ENCODE measurements around the gene PRIM2.
"Not testable (repeated sequence)": the region's sequence is repeated elsewhere in the genome, so short reads cannot be mapped to it uniquely, and the experiment has no call there.

Gene PRIM2

DNA sequence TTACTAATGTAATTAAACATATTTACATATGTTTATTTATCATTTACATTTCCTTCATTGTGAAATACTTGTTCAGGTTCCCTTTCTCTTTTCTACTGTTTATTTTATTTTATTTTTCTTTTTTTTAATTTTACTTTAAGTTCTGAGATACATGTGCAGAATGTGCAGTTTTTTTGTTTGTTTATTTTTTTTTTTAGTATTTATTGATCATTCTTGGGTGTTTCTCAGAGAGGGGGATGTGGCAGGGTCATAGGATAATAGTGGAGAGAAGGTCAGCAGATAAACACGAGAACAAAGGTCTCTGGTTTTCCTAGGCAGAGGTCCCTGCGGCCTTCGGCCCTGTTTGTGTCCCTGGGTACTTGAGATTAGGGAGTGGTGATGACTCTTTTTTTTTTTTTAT lies 8.7 kb upstream of the PRIM2 start:
- not testable (repeated sequence) for DNase-seq (ENCODE audit: low read depth)

DNA sequence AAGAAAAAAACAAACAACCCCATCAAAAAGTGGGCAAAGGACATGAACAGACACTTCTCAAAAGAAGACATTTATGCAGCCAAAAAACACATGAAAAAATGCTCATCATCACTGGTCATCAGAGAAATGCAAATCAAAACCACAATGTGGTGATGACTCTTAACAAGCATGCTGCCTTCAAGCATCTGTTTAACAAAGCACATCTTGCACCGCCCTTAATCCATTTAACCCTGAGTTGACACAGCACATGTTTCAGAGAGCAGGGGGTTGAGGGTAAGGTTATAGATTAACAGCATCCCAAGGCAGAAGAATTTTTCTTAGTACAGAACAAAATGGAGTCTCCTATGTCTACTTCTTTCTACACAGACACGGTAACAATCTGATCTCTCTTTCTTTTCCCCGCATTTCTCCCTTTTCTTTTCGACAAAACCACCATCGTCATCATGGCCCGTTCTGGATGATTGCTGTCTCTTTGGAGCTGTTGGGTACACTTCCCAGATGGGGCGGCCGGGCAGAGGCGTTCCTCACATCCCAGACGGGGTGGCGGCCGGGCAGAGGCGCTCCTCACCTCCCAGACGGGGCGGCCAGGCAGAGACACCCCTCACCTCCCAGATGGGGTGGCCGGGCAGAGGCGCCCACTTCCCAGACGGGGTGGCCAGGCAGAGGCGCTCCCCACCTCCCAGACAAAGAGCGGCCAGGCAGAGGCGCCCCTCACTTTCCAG lies 7.2 kb upstream of the PRIM2 start:
- DNase-seq (ENCODE audit: low read depth) = not testable (repeated sequence)

DNA sequence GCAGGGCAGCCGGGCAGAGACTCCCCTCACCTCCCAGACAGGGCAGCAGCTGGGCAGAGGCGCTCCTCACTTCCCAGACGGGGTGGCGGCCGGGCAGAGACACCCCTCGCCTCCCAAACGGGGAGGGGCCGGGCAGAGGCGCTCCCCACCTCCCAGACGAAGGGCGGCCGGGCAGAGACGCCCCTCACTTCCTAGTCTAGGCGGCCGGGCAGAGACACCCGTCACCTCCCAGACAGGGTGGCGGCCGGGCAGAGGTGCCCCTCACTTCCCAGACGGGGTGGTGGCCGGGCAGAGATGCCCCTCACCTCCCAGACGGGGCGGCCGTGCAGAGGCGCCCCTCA lies 6.6 kb upstream of the PRIM2 start:
- DNase-seq (ENCODE audit: low read depth) = no peak

DNA sequence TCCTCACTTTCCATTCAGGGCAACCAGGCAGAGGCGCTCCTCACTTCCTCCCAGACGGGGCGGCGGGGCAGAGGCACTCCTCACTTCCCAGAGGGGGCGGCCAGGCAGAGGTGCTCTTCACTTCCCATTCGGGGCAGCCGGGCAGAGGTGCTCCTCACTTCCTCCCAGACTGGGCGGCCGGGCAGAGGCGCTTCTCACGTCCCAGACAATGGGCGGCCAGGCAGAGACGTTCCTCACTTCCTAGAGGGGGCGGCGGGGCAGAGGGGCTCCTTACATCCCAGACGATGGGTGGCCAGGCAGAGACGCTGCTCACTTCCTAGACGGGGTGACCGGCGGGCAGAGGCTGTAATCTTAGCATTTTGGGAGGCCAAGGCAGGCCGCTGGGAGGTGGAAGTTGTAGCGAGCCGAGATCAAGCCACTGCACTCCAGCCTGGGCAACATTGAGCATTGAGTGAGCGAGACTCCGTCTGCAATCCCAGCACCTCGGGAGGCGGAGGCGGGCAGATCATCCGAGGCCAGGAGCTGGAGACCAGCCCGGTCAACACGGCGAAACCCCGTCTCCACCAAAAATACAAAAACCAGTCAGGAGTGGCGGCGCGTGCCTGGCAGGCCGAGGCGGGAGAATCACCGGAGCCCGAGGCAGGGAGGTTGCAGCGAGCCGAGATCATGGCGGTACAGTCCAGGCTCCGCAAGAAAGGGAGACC lies 6.0 kb upstream of the PRIM2 start:
- not testable (repeated sequence) for DNase-seq (ENCODE audit: low read depth)

GRCh38 chr6:57312004-57312345 lies 5.5 kb upstream of the PRIM2 start:
- no peak for DNase-seq (ENCODE audit: low read depth)

GRCh38 chr6:57313009-57313408 lies 4.4 kb upstream of the PRIM2 start:
- DNase-seq (ENCODE audit: low read depth) = no peak

DNA sequence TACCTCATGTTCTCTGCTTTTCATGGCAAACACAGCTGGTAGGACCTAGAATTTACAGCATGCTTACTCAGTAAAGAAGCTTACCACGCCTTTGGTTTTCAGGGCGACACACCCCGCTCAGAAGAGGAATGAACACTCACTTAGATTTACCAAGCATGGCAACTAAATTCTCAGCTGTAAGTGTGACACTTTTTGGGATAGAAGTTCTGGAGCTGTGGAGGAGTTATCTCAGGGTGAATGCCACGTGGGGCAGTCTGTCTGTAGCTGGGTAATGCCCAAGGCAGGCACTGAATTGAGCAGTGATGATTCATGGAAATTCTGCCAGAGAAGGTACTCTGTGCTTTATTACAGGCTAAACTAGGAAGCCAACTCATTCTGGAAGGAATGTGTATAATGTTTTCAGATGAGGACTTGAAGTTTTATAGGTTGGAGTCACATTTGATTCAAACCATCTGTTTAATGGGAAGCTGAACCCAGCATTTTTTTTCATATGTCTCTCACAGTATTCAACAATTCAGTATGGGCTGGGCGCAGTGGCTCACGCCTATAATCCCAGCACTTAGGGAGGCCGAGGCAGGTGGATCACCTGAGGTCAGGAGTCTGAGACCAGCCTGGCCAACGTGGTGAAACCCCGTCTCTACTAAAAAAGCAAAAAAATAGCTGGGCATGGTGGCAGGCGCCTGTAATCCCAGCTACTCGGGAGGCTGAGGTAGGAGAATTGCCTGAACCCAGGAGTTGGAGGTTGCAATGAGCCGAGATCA lies 3.5 kb upstream of the PRIM2 start:
- peak; percentile 99 for DNase-seq (ENCODE audit: low read depth)

DNA sequence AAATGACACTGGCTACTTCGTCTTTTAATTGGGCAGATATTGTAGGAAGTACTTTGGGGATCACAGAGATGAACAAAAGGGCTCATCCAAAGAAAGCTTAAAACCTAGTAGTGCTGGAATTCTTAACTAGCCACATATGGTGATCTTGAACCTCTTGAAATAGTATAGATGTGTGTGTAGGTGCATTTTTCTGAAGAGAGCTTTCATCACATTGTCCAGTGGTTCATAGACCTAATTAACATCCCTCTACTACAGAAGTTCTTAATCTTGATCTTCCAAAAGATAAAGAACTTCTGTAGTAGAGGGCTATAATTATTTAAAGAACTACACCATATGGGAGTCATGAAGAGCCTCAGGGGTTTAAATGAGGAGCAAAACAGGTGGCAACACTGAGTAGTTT lies 2.3 kb upstream of the PRIM2 start:
- no peak for DNase-seq (ENCODE audit: low read depth)

- DNase-seq (ENCODE audit: low read depth) = no peak
Measured at GRCh38 chr6:57315851-57316250, 1.6 kb upstream of the PRIM2 start.

- peak; percentile 80 for DNase-seq (ENCODE audit: low read depth)
Measured at GRCh38 chr6:57316581-57317059, 810 bp upstream of the PRIM2 start.

- no peak for DNase-seq (ENCODE audit: low read depth)
Measured at GRCh38 chr6:57324538-57324937, 7.1 kb downstream of the PRIM2 start.

DNA sequence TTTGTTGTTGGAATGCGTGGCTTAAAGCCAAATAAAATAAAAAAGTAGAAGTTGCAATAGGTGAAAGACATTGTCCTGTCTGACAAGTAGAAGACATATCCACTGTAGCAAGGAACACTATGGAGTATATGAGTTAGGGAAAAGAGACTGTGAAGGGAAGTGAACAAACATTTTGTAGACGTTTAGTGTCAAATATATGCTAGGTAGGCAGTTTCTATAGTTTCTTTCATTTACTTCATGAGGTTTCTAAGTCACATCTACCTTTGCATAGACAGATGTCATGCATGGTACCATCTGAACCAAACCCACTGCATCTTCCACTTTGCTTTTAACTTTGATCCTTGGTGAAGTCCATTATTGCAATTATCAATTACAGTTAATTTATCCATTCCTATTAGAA lies 9.9 kb downstream of the PRIM2 start:
- no peak for DNase-seq (ENCODE audit: low read depth)

- no peak for DNase-seq (ENCODE audit: low read depth)
Measured at GRCh38 chr6:57328074-57328473, 10.6 kb downstream of the PRIM2 start.

DNA sequence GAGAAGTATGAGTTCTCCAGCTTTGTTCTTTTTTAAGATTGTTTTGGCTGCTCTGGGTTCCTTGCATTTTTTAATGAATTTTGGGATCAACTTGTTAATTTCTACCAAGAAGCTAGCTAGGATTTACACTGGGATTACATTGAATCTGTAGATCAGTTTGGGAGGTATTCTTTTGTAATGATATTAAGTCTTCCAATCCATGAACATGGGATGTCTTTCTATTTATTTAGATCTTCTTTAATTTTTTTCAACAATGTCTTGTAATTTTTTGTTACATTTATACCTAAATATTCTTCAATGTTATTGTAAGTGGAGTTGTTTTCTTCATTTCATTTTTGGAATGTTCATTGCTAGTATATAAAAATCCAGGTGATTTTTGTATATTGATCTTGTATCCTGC lies 12.5 kb downstream of the PRIM2 start:
- DNase-seq (ENCODE audit: low read depth) = no peak

GRCh38 chr6:57342148-57342669 lies 24.8 kb downstream of the PRIM2 start:
- no peak for DNase-seq (ENCODE audit: low read depth)

GRCh38 chr6:57343342-57343741 lies 25.9 kb downstream of the PRIM2 start:
- DNase-seq (ENCODE audit: low read depth) = not testable (repeated sequence)

DNA sequence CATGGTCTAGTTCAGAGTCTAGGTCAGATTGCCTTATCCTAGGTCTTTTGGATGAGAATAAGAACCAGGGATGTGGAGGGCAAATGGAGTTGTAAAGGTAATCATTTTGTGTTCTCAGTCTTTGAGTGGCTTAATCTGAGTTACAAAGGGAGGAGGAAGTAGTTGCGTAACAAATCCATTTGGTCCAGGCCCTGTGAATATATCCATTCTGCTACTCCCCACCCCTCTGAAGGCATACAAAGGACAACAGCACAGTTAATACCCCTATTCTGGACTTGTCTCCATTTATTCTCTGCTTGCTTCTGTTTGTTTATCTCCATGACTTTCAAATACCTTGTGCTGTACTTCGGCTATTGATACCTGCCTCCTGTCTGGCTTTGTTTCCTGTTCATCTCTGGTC lies 29.3 kb downstream of the PRIM2 start:
- not testable (repeated sequence) for DNase-seq (ENCODE audit: low read depth)

- not testable (repeated sequence) for DNase-seq (ENCODE audit: low read depth)
Measured at GRCh38 chr6:57347597-57347996, 30.2 kb downstream of the PRIM2 start.

GRCh38 chr6:57350443-57350842 lies 33.0 kb downstream of the PRIM2 start:
- DNase-seq (ENCODE audit: low read depth) = not testable (repeated sequence)

- DNase-seq (ENCODE audit: low read depth) = not testable (repeated sequence)
Measured at GRCh38 chr6:57352596-57352995, 35.2 kb downstream of the PRIM2 start.

GRCh38 chr6:57358319-57358718 lies 40.9 kb downstream of the PRIM2 start:
- DNase-seq (ENCODE audit: low read depth) = not testable (repeated sequence)

DNA sequence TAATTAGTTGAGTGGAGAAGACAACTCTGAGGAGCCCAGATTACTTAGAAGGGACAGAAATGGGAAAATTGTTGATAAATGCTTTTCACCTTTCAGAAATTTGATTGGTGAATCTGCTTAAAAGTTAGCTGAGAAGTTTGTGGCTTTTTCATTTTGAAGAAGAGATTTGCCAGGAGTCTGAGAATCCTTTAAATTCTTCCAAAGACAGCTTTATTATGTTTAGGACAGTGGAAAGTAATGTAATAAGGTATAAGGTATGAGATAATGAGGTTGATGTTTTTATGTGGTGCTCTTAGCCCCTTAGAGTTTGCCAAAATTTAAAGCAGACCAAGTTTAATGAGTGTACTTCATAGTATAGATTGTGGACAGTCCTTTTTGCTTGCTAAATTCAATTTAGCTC lies 42.3 kb downstream of the PRIM2 start:
- not testable (repeated sequence) for DNase-seq (ENCODE audit: low read depth)

GRCh38 chr6:57362340-57362739 lies 44.9 kb downstream of the PRIM2 start:
- not testable (repeated sequence) for DNase-seq (ENCODE audit: low read depth)

Measured in GM04504 (cell line).